RCC 7860 (cell line): ENCODE measurements around the gene CRISPLD2.

Source experiments
- DNase-seq: peaks from one replicate; pipeline ENCODE4 v3.0.0-alpha.2; 2015; ENCODE audit warnings: low spot score
- FAIRE-seq: peaks from 2 replicates; lab custom pipeline; 2012; peaks lifted over from hg19 to GRCh38; lab: Jason Lieb, UNC

CRISPLD2 gene

DNA sequence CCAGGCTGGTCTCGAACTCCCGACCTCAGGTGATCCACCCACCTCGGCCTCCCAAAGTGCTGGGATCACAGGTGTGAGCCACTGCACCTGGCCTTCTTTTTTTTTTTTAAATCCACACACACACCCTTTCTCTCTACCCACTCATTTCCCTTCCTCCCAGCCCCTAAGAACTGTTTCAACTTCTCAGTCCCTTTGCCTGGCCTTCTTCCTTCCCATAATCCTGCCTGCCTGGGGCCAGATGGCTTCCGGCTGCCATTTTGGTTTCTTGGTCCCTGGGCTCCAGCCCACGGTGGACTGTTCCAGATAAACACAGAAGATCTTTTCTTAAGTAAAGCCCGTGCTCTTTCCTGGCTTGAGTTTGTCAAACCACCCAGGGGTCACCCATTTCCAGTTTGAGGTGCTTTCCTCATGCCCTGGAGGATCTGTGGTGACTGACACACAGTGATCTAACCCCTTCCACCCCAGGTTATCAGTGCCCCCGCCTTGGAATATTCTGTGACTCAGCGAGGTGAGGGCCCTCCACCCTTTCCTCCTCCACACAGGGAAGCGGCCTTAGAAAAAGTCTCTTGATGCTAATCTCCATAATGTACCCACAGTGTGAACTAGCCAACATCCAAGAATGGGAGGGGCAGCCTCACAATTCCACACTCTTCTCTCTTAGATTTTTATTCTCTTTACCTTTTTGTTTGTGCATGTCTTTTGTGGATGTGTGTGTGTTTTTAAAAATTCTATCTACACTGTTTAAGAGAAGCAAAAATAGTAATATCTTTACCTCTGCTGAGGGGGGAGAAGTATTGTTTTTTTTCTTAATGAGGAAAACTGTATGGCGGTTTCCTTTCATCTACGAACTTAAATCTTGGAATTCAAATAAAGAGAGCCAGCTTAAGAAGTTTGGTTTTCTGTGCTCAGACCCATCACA lies 60.0 kb downstream of the CRISPLD2 start:
- peak; percentile 85 for DNase-seq

DNA sequence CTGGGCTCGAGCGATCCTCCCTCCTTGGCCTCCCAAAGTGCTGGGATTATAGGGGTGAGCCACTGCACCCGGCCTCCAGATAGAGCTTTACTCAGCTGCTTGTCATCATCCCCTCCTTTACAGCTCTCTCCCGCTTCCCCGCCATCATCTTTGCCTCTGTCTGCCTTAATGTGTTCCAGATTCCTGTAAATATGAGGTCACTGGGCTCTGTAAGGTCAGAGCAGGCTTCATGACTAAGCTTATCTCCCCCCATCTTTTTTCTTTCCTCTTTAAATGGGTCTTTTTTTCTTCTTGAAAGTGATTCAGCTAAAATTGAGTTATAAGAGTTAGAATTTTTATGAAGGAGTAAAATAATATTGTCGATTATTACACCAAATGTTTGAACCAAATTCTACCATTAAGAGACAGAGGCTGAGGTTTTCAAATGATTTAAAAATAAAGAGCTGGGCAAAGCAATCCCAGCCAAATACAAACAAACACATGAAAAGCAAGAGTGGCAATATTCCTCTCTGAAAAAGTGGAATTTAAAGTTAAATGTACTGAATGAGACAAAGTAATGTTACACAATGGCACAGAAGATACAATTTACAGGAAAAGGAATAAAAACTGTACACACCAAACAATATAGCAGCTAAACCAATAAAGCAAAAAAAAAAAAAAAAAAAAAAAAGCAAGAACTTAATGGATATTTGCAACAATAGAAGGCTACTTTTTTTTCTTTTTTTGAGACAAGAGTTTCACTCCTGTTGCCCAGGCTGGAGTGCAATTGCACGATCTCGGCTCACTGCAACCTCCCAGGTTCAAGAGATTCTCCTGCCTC lies 62.1 kb downstream of the CRISPLD2 start:
- FAIRE-seq (peak; percentile 90), DNase-seq (peak; percentile 88)

More for the DNA sequence above, 60.0 kb downstream of the CRISPLD2 start:
- FAIRE-seq: peak; percentile 86

DNA sequence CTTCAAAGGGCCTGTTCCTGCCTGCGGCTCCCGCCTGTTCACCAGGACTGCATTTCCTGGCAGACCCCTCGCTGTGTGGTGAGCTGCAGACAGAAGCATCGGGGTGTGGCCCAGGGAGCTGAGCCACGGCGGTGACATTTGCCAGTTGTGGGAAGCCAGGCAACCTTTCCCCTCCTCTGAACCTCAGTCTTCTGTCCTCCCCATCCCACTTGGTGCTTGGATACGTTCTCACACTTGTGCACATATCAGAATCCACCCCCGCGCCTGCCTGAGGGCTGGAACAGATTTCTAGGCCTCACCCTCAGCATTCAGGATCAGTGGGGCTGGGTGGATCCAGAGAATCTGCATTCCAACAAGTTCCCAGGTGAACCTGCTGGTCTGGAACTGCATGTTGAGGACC lies 63.5 kb downstream of the CRISPLD2 start:
- no peak for DNase-seq

DNA sequence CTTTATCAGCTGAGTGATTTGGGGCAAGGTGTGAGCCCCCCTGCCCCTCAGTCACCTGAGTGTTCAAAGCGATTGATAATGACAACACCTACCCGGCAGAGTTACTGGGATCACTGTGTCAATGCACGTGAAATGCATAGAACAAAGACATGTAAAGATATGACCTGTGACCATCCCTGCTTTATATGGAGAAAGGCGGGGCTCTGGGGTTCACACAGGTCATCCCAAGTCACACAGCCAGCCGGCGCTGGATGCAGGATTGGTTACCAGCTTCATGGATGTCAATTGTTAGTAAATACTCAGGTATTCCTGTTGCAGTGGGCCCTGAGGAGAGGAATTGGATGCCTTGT lies 64.4 kb downstream of the CRISPLD2 start:
- no peak for FAIRE-seq
- no peak for DNase-seq

More for the DNA sequence above, 63.5 kb downstream of the CRISPLD2 start:
- FAIRE-seq: no peak

DNA sequence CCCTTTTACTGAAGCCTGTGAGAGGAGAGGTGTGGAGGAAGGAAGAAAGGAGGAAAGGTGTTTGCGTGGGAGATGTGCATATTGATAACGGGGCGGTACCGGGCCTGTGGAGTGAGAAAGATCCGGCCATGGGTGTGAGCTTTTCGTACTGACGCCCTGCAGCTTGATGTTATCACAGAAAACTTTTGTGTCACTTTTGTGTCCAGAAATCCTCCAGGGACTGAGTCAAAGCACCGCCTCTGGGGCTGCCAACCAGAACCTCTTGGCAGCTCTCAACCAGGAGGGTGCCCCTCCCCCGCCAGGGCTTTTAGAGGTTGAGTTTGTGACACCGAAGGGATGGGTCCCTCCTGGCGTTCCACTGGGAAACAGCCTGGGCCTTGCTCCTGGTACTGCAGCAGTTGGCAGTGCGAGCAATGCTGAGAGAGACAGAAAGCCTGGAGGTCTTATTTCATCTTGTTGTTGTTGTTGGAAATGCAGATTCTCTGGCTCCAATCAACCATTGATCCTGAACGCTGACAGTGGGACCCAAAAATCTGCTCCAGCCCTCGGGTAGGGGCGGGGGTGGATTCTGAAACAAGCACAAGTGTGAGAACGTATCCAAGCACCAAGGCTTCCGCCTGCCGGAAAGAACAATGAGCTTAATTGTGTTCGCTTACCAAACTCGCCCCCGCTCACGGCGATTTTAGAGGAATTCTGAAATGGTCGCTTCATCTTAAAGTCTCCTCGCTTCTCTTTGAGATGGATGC lies 65.0 kb downstream of the CRISPLD2 start:
- no peak for FAIRE-seq
- DNase-seq: peak; percentile 12

DNA sequence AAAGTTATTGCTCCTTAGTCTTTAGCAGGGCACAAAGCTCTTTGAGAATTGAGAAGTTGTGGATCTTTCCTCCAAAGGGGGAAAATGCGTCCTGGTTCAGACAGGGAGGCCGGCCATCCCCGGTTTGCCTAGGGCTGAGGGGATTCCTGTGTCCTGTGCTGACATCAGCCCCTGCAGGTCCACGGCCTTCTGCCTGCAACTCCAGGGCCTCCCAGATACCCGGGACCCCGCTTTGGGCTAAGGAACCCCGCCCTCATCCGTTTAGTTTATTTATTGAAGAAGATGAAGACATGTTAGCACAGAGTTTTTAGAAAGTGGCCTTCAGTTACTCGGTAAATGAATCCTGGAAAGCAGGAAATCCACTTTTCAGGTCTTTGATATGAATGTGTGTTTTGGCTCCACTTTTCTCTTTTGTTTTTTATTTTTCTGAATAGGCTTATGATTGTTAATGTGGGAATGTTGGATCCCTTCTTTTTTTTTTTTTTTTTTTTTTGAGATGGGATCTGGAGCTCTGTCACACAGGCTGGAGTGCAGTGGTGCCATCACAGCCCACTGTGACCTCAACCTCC lies 65.6 kb downstream of the CRISPLD2 start:
- DNase-seq: no peak
- FAIRE-seq: no peak

DNA sequence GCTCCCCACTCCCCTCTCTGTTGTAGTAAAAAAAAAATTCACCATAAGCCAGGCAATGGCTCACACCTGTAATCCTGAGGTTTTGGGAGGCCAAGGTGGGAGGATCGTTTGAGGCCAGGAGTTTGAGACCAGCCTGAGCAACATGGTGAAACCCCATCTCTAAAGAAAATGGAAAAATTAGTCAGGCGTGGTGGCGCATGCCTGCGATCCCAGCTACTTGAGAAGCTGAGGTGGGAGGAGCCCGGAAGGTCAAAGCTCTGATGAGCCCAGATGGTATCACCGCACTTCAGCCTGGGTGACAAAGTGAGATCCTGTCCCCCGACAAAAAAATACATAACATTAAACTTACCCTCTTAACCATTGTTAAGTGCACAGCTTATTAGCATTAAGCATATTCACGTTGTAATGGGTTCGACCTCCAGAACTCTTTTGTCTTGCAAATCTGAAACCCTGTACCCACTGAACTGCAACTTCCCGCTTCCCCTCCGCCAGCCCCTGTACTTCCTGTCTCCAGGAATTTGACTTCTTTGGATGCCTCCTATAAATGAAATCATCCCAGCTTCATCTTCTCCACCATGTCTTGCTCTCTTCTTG lies 66.8 kb downstream of the CRISPLD2 start:
- DNase-seq: no peak
- FAIRE-seq: no peak

DNA sequence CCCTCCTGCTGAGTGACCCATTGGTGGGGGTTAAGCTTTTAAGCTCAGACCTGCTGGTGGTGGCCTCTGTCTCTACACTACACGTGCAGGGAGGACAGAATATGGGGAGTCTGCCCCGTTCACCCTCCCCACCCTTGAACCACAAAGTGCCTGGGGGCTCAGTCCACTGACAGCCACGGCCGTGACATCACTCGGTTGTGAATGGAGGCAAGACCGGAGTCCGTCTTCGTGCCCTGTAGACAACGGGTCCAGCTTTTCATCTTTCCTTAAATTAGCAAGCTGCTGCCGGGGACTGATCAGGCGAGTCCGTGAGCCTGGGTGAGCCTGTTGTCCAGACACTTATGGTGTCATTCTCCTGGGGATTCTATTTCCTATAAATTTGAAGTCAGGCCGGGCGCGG lies 67.4 kb downstream of the CRISPLD2 start:
- FAIRE-seq: no peak
- DNase-seq: no peak

DNA sequence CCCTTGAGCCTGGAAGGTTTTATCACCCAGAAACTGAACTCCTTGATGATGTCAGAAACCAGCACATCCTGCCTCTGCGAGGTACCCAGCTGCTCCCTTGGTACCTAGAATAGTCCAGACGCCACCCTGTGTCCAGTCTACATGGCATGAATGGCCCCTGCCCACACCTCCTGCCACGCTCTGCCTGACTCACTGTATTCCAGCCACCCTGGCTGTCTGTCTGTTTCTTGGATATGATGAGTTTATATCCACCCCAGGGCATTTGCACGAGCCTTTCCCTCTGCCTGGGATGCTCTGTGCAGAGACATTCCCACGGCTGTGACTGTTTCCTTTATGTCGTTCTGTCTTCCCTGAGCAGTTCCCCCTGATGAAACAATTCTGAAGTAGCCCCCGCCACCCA lies 68.7 kb downstream of the CRISPLD2 start:
- peak; percentile 39 for DNase-seq
- FAIRE-seq: no peak

DNA sequence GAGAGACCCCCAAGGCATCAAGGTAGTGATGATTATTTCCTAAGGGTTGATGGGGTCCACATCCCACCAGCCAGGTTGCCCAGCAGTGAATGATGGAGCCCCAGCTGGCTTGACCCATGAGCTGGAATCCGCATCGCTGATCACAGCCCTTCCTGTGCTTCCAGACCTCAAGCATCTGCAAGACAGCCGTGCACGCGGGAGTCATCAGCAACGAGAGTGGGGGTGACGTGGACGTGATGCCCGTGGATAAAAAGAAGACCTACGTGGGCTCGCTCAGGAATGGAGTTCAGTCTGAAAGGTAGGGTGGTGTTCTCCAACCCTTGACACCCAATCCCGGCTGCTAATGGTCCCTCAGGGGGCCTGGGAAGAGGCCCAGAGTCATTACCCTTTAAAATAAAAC lies 69.3 kb downstream of the CRISPLD2 start:
- no peak for DNase-seq
- FAIRE-seq: no peak

DNA sequence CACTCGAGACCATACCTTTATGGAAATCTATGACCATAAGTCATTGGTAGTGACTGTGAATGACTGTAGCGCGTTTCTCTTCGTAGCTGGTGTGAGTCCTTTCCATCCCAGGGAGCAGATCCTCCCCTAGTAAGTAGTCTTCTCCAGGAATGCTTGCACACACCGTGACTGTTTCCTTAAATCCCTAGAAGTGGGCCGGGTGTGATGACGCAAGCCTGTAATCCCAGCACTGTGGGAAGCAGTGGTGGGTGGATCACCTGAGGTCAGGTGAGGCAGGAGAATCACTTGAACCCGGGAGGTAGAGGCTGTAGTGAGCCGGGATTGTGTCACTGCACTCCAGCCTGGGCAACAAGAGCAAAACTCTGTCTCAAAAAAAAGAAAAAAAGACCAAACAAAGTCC lies 70.6 kb downstream of the CRISPLD2 start:
- no peak for FAIRE-seq
- DNase-seq: no peak

DNA sequence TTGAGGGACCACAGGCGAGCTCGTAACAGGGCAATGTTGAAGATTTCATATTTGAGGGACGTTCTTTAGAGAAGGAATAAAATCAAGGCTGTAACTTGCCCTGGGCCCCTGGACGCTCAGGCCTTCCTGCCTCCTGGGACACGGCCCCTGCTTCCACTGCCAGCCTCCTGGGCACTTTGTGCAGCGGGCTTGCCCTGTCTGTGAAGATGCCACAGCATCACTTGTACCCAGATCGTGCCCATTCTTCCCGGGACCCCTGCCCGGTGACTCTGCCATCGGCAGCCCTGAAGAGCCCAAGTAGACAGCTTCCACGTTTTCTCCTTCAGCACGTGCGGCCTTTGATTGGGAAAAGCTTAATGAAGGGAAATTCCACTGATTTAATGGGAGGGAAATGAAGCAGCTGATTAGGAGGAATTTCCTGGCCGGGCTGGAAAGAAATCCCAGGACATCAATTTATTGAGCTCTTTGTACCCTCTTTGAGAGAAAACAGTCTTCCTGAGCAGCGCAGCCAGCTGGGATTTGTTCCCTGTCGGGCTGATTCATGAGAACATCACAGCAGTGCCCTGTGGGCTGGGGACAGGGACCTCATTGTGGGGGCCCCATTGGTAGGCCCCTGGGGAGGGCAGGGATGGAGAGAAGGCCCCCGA lies 71.5 kb downstream of the CRISPLD2 start:
- FAIRE-seq: no peak

DNA sequence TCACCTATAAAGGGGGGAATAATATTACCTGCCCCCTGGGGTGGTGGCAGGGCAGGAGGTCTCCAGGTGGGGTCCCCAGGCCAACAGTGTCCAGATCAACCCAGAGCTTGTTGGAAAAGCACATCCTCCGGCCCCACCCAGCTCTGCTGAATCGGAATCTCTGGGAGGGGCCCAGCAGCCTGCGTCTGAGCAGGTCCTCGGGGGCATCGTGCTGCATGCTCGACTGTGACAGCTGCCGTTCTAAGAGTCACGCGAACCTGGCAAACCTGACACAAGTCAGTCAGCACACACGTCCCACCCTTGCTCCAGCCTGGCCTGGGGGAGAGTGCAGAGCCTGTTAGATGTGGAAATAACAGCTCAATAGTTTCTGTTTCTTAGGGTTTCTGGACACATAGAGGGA lies 72.3 kb downstream of the CRISPLD2 start:
- FAIRE-seq: no peak
- DNase-seq: no peak

More for the DNA sequence above, 71.5 kb downstream of the CRISPLD2 start:
- no peak for DNase-seq

DNA sequence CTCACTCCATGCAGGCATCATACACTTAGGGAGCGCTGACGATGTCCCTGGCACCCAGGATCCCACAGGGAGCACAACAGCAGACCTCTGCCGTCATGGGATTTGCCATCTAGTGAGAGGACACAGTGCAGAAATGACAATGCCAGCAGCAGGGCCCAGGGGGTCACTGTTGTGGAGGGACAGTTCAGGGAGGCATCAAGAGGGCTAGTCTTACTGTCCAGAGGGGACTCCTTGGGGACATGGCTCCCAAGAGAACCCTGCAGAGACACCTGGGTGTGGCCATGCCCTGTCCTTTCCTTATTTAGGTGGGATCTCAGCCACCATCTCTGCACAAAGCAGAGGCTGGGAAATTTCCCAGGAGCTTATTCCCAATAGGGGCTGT lies 73.7 kb downstream of the CRISPLD2 start:
- FAIRE-seq: no peak
- no peak for DNase-seq

DNA sequence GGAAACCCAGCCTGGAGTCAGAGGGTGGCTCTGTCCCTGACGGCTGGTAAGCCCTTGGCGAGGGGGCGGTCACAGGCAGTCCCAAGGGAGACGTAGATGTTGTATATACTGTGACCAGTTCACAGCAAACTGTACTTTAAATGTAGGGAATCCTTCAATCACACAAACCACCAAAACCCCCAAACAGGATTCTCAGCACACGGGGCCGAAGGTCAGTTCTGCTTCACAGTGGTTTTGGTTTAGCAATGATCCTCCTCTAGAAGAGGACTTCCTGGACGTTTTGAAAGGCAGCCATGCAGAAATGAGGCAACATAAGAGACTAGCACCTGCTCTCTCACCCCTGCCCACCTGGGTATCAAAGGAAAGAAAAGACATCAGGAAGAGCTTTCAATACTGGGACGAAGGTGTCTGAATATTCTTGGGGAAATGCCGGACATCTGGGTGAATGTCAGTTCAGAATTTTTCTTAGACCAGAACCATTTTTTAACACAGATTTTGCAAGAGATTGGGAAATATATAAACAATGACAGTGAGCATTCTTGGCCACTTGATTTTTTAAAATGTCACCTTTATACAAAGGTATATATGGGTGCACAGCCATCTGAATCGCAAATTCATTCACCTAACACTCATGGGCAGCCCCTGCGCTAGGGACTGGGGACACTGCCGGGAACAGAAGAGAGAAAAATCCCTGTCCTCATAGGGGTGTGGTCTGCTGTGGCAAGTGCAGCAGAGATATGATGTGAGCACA lies 74.2 kb downstream of the CRISPLD2 start:
- DNase-seq (no peak), FAIRE-seq (no peak)

DNA sequence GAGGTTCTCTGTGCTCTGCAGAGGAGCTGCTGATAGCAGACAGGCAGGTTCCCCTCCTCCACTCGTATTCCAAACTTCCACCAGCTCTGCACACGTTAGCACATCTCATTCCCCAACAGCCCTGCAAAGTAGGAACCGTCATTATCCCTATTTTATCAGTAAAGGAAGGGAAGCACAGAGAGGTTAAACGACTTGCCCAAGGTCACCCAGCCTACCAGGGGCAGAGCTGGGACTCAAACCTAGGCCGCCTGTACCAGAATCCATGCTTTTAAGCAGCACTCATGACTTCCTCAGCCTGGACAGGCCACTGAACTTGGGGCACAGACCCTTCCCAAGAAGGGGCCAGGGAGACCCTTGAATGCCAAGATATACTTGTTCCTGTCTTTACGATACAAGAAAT lies 75.2 kb downstream of the CRISPLD2 start:
- no peak for FAIRE-seq
- DNase-seq: no peak

DNA sequence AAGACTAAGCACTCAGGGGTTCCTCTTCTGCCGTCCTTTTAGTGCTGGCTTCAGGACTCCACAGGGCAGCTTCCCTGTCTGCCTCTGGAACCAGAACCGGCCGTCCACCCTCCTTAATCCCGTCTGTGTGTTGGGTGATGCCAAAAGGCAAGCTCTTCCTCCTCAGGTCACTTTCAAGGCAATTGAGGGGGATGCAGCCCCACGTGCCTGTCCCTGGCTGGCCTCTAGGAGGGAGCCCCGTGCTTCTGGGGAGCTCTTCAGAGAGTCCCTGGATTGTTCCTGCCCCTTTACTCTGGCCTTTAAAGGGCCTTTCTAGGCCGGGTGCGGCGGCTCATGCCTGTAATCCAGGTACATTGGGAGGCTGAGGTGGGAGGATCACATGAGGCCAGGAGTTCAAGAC lies 77.1 kb downstream of the CRISPLD2 start:
- DNase-seq (no peak), FAIRE-seq (no peak)

DNA sequence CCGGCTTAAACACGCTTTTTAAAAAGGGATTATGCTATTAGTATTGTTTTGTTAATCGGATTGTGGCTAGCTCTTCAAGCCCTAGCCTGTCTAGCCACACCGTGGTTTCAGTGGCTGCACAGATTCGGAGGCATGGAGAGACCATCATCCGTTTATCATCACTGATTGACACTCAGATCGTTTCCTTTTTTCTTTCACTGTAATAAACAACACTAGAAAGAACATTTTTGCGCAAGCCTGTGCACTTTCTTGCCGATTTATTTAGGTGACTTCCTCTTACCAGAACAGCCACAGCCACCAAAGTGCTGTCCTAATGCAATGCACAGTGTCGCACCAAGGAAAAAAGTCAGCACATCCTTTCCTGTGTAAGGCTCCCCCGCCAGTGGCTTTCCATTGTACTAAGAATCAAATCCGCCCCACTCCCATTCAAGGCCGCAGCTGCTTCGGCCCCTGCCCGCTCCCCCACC lies 78.2 kb downstream of the CRISPLD2 start:
- DNase-seq (no peak), FAIRE-seq (no peak)

DNA sequence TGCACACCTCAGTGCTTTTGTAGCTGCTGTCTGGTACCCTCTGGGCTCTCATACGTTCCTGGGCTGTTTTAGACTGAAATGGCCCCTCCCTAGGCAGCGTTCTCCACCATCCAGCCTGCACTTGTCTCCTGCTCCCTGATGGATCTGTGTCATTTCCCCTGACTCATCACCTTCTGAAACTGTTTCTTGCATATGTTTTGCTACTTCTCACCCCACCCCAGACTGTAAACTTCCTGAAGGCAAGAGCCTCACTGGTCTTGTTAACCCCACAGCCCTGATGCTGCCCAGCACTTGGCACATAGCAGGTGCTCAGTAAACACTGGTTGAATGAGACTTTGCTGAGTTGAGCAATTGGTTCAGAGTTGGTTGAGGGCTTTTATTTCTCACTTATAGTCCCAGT lies 78.7 kb downstream of the CRISPLD2 start:
- FAIRE-seq (no peak), DNase-seq (no peak)
